Measurements from ENCODE around the gene KCNQ1.

KCNQ1 gene

DNA sequence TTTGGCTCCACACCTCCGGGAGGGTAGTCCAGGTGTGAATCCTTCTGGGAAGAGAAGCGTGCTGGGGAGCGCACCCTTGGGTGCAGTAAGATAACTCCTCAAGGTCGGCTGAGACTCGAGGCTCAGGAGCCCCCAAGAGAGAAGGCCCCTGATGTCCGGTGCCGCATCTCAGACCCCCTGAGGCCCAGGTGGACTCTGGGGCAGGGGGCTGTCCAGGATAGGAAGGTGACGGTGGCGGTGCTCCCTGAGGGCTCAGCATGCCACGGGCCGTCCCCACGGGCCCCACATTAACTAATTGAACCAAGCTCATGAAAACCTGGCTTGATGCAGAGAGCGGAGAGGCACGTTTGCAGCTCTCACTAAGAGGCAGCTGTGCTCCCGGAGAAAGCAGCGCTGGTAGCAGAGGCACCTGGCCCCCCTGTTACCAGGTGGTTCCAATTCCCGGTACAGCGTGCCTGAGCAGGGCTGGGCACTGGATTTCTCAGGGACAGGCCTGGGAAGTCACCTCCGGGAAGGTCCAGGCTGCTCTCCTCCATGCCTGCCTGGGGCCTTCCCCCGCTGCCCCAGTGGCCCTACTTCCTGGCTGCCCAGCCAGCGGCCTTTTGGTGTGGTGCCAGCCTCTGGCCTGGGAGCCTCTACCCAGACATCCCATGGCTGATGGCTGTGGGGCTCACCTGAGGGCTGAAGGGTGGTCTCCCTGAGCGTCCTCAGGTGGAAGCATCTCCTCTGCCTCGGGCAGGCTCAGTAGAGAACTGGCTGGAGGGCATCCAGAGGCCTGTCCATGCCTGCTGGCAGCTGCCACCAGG lies 1.1 kb downstream of the KCNQ1 start:
- DNase-seq = no peak

DNA sequence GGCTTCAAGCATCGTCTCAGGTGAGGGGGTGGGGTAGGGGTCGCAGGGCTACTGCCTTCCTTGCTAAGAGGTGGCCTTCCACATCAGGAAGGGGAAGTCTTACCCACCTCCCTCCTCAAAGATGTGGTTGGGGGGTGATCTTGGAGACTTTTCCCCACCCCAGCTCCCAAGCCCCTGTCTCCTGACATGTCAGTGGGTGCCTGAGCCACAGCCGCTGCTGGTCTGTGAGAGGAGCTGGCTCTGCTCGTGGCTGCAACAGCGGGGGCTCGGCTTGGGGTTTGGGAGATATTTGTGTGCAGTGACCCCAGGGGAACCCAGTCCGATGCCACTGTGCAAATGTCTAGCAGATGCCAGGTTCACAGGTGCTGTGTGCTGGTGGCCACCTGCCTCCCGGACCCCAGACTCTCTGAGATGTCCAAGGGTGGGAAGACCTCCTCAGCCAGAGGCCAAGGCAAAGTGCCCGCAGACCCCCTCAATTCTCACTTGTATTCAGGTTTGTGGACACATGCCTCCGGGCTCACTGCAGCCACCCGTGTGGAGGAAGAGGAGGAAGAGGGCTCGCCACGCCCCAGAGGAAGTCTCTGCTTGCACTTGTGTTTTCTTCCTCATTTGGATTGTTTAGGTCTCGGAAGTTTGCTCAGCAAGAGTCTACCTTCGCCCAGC lies 1.9 kb downstream of the KCNQ1 start:
- DNase-seq = no peak

DNA sequence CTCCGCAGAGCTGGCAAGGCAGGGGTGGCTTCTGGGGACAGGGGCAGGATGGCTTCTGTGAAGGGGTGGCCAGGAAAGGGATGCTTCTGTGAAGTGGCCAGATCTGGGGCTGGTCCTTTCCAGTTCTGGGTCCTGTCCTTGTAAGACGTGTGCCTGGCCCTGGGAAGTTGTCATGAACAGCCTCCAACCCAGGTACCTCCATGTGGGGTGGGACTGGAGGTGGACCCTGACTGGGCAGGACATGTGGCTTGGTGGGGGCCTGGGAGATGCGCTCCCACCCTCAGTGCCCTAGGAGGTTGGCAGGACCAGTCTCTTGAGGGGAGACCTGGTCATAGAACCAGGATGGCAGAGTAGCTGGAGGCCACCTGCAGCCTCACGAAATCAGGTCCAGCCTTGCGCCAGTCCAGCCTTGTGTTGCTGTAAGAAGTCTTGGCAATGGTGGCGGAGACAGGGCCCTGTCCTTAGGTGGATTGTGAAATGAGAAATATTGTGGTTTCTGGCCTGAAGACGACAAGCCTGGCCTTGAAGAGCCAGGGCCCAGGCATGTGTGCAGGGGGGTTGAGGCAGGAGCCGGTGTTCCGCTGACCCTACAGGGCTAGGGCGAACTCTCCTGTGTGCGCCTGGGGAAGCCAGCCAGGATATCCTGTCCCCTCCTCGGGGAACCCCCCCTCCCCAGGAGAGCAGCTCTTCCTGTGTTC lies 2.6 kb downstream of the KCNQ1 start:
- no peak for DNase-seq

DNA sequence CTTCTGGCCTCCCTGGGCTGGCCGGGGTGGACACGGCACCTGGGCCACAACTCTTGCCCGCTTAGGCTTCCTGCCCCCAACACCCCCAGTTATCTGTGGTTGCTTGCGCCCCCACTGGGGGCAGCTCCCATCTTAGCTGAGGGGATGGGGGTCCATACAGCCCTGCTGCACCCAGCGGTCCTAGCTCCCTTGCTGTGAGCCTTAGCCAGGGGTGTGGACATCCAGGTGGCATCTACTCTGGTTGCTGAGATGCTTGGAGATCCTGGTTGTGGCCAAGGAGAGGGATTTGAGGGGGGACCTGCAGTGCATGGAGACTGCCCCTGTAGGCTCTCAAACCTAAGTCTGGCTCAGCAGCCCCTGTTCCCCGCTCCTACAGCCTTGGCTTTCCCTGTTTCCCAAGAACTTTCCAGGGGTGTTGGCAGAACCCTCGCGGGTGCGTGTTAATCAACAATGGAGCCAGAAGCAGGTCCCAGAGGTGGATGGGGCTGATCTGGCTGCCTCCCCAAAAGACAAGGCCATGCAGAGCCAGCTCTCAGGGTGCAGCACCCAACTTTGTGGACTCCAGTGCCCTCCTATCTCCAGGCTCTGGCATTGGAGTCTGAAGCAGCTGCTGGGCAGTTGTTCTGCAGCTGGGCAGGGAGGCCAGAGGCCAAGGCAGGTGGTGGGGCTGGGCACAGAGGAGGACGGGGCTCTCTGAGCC lies 3.3 kb downstream of the KCNQ1 start:
- no peak for DNase-seq

DNA sequence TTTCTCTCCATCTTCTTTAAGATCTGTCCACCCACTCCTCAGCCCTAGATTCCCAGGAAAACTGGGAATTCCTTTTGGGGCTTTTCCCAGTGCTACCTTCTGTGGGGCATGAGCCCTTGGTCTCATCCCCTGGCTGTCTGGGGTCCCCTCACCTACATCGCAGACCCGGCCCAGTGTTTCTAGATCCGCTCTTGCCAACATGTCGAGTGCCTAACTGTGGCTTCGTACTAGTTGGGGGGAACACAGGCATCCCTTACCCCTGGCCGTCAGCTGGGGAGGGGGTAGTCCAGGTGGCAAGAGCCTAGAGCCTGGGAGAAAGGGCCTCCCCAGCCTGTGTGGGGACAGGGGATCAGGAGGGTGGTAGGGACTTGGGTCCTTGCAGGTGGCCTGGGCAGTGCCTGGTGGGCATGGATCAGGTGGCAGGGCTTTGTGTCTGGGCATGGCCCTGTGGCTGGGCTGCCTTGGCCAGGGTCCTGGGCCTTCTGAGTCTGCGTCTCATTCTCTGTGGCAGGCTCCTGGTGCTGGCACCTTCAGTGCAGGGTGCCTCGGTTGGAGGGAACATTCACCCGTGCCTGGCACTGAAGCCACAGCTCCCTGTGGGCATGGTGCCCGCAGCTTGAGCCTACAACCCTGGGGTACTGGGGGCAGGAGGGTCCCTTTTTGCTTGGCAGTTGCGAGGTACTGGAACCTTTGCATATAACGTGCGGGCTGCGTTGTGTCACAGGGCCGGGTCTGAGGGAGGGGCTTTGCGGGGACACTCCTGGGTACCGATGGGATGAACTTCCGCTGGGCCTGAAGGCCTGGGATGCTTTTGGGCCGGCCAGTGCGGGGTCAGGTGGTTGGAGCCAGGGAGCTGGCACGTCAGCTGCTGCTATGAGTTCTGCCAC lies 4.1 kb downstream of the KCNQ1 start:
- no peak for DNase-seq

DNA sequence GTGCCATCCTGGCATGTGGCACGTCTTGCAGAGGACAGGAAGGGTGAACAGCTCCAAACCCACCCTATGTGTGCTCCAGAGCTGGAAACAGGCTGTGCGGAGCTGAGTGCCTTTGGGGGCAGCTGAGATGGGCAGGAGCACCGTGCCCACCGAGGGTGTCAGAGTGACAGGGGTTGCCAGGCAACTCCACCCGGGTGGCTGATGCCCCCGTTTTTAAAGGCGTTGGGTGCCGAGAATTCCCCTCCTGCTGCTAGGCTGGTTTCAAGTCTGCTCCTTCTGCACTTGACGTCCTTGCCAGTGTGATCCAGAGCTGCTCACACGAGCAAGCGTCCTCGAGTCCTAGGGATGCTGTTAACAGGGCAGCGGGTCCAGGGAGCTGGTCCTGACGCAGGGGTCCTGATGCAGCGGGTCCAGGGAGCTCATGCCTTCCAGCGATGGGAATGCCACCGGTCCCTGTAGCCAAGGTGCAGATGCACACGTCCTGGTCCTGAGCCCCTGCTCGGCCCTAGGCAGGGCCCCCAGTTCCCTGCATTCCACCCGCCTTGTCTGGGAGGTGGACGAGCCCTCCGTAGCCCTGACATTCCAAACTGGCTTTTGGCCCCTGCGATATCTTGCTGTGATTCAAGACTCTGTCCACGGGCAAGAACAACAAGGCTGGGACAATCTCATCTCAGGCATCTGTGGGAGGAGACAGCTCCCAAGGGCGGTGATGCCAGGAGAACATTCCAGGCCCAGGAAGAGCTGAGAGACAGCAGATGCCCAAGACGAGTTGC lies 4.9 kb downstream of the KCNQ1 start:
- DNase-seq = no peak

DNA sequence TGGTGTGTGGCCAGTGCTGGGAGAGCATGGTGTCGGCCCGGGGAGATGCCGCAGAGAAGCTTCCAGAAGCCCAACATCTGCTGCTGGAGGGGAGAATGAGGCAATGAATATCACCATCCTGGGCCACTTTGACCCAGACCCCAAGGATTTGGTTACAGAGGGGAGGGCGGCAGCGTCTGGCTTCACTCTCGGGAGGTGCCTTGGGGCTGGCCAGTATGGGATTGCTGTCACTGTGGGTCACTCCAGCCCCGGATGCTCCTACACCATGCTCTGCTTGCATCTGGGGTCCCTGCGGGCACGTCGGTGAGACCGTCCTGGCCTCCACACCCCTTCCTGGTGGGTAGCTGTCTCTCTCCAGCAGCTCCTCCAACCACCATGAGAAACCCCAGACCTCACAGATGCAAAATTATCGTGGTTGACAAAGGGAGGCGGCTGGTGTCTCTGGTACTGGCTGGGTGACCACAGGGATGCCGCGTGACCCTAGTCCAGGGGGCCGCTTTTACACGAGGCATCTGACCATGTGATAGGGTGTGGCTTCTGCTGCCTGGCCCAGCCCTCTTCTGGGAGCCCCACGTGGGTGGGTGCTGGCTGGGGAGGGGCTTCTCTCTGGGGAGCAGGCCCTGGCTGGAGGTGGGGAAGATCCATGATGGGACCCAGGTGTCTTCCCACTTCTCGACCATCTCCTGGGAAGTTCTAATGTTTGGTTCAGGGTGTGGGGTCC lies 5.7 kb downstream of the KCNQ1 start:
- DNase-seq = no peak

DNA sequence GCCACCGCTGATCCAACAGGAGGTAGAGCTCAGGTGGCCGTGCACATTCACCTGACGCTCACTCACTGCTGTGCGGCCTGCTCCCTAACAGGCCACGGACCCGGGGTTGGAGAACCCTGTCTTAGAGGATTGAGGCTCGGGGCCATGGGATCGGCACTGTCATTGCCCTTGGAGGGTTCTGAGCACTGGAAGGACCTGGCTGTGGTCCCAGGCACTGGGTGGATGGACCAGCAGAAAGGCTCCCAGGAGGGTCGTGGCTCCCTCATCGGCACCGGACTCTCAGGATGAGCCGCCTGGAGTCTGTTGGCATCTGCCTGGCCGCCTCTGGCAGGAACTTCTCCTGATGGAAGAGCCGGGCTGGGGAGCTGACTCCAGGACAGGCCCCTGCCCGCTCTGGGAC lies 6.5 kb downstream of the KCNQ1 start:
- no peak for DNase-seq

DNA sequence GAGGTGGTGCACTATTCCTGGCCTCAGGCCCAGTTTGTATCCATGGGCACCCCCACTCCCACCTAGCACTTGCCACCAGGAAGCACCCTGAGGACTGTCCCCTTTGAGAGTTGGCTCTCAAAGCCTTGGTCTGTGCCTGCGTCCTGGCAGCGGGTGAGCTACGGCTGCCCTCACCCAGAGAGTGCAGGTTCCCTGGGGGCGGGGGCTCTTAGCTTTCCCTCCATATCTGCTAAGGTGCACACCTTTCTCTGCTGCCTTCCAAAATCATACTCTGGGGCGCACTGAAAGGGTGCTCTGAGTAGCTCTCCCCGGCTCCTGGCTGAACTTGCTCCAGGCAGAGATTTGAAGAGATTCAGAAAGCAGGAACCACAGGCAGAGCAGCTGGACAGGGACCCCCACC lies 7.1 kb downstream of the KCNQ1 start:
- DNase-seq = no peak

DNA sequence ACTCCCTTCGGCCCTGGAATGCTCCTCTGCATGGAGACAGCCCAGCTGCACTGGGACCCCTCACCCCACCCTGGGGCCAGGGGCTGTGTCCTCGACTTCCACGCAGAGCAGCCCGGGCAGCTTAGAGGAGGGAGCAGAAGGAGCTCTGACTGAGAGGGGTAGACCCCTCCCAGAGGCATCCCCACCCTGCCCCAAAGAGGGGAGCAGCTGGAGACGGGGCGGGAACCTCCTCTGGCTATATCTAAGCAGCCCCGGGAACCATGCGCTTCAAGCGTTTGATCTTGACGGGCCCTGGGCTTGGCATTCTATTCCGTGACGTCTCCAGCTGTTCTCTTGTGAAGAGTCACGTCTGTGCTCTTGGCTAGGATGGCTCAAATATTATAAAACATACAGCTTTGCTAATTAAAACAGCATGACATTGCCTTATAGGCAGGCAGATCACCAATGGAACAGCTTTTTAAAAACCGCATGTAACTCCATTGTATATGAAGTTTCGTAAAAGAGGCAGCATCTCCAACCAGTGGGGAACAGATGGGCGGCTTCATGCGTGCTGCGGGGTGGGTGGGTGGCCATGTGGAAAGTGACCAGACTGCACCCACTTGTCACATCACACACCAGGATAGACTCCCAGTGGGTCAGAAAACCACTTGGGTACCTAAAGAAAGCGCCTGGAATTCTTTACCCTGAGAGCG lies 7.7 kb downstream of the KCNQ1 start:
- DNase-seq = no peak

DNA sequence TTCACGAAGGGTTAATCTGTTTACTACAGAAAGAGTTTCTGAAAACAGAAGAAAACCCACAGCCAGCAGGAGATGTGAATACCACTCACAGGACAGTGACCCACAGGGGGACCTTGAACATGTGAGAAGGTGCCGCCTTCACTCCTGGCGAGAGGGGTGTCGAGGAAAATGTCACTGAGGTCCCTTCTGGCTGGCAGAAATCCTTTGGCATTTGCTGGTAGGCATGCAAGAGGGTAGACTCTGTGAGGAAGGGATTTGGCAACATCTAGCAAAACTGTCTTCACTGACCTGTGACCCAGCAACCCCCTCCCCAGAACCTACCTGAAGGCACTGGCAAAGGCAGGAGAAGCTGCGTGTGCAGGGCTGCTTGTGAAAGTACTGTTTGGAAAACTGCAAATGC lies 8.6 kb downstream of the KCNQ1 start:
- no peak for DNase-seq

DNA sequence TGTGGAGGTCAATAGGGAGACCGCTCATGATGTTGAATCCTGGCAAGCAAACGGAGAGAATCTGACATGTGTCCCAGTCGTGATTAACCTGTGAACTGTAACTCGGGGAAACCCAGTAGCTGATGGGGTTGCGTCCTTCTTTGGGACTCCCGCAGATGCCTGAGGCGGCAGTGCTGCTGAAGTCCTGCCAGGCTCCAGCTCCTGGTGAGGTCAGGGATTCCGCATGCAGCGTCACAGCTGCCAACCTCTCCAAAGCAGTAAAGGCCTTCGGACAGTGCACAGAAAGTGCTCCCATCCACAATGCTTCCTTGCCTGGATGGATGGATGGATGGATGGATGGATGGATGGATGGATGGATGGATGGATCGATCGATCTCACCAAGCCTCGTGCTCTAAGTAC lies 13.5 kb downstream of the KCNQ1 start:
- no peak for DNase-seq

DNA sequence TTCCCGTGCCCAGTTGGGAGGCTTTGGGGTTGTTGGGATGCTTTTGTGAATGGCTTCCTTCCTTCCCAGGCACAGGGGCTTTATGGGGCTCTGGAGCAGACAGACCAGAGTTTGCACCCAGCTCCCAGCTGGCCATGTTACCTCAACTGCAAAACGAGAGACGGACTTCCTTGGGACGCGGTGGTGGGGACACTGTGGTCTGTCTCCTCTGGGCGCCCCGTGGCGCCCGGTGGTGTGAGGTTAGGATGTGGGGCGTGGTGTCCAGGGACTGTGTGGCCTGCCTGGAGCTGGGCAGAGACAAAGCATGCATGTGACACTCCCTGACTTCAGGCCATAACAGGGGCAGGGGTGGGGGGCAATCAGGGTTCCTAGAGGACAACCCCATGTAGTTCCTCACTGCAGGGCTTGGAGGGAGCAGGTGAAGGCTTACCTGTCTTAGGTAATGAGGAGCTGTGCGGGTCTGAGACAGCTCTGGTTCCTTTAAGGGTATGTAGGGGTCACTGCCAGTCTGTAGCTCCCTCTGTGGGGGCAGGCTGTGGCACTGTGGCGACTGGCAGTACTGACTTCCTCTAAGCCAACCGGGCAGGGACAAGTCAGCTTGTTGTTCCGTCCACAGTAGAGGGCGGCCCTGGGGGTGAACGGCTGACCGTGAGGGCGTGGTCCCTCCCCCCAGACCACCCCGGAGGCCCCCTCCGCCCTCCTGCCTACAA lies 14.4 kb downstream of the KCNQ1 start:
- DNase-seq = no peak

DNA sequence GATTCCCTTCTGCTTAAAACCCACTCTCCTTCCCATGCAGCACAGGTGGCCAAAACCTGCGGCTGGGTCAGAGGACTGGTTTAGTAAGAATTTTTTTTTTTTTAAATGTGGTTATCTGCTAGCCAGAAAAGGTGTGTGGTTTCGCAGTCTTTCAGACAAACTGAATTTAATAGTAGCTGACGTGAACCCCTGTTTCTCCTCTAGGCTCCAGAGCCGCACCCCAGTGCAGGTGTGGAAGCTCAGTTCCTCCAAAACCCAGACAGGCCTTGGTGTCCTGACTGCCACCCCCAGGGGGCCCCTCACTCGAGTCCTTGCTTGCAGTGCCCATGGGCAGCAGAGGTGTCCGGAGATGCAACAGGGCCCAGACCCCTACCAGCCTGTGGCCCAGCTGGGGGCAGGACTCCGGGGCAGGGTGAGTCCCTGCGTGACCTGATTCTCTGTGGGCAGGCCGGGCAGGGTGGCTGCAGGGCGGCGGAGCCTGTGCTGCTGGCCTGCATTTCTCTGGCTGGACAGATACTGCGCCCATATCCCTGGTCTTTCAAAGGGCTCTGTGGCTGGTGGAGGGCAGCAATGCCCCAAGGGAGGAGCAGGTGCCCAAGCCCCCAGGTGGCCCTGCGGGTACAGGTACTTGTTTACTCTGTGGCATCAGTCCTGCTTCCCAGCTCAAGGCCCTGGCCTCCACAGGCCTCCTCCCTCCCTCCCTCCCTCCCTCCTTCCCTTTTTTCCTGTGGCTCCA lies 15.2 kb downstream of the KCNQ1 start:
- no peak for DNase-seq

DNA sequence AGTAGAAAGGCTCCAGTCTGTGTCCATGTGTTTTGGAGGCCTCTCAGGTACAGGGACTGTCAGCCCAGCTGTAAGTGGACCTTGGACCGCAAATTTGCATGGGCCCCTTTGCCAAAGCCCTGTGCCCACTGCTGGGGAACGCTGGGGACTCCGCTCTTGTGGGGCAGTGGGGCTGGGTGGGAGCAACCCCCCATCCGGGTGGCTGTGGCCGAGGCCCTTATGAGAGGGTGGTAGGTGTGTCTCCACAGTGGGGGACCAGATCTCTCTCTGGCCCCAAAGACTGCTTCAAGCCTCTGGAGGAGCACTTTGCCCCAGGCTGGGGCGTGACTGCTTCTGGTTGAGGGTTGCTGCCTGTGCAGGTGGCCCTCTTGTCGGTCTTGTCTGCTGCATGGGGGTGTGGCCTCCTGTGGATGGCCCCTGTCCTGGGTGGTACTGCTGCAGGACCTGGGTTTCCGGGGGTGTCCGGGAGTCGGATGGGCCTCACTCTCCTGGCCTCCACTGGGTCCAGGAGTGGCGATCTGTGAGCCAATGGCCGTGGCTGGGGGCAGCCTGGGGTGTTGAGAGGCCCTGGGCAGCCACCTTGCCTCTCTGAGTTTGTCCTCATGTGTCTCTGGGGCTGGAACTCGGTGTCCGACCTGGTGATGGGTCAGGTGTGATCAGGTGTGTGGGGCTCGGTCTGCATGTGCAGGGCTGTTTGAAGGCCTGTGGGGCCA lies 15.9 kb downstream of the KCNQ1 start:
- no peak for DNase-seq

DNA sequence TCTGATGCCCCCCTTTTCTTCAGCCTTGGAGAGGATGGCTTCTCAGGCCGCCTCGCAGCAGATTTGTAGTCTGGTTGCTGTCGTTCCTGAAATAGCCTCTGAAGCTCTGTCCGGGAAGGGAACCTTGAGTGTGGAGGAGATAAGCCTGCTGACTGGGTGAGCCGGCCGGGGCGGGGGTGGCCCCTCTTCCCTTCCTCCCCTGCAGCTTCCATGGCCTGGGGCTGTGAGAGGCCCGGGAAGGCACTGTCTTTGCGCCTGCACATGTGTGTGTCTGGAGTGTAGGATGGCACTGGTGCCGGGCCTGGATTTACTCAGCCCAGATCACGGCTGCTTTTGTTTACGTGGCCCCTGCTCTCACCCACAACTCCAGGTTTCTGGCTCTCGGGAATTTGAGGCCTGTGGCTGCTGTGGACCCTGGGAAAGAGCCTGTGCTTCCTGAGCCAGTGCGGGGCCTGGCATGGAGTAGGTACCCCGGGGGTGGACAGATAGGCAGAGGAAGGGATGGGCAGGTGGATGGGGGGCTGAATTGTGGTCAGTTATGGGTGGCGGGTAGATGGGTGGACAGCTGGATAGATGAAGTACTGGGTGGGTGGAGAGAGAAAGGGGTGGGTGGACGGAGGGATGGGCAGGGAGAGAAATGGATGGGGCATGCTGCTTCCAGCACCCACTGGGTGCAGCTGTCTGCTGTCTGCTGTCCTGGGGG lies 16.6 kb downstream of the KCNQ1 start:
- no peak for DNase-seq

DNA sequence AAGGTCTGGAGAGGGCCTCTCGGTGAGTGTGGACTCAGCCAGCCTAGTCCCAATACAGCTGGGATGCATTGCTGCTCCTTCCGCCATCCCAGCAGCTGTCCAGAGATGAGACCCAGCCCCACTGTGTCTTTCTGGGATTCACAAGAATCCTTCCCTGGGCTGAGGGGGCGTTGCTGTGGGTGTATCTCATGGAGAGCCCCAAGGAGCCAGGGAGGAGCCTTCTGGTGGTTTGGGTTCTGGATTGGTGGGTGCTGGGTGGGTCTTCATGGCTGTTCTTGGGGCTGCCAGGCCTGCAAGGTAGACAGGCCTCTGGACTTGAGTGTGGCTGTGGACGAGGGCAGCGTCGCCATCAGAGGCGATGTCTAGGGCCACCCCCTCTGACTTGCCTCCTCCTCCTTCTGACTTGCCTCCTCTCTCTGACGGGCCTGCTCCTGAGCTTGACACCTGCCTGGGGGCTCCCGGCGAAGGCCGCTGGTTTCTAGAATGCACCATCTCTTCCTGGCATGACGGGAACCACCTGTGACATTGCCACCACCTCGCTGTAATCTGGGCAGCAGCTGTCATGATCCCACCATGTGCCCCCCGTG lies 17.2 kb downstream of the KCNQ1 start:
- DNase-seq = no peak
